BLaER1 (cell line): Measurements from ENCODE around the gene CDC20.

Experiments used
- H3K27ac ChIP-seq: shearing (Covaris generic); formaldehyde crosslinking; 2 replicates; pipeline ENCODE4 v1.8.1; 2022
- H3K27me3 ChIP-seq: shearing (Covaris generic); formaldehyde crosslinking; 2 replicates; pipeline ENCODE4 v1.8.1; 2022
- H3K36me3 ChIP-seq: shearing (Covaris generic); formaldehyde crosslinking; 2 replicates; pipeline ENCODE4 v1.8.1; 2022
- H3K4me1 ChIP-seq: shearing (Covaris generic); formaldehyde crosslinking; 2 replicates; pipeline ENCODE4 v1.8.1; 2022
- H3K4me2 ChIP-seq: shearing (Covaris generic); formaldehyde crosslinking; 2 replicates; pipeline ENCODE4 v1.8.1; 2022
- H3K4me3 ChIP-seq: shearing (Covaris generic); formaldehyde crosslinking; 2 replicates; pipeline ENCODE4 v1.8.1; 2022
- H3K9ac ChIP-seq: shearing (Covaris generic); formaldehyde crosslinking; 2 replicates; pipeline ENCODE4 v1.8.1; 2022
- H3K9me3 ChIP-seq: shearing (Covaris generic); formaldehyde crosslinking; 2 replicates; pipeline ENCODE4 v1.8.1; 2022
- H4K20me1 ChIP-seq: shearing (Covaris generic); formaldehyde crosslinking; 2 replicates; pipeline ENCODE4 v1.8.1; 2022
- Cebpa-rat ChIP-seq: shearing (Covaris generic); IDR thresholded peaks from 2 replicates; pipeline ENCODE4 v1.8.1; 2022

CDC20 gene

DNA sequence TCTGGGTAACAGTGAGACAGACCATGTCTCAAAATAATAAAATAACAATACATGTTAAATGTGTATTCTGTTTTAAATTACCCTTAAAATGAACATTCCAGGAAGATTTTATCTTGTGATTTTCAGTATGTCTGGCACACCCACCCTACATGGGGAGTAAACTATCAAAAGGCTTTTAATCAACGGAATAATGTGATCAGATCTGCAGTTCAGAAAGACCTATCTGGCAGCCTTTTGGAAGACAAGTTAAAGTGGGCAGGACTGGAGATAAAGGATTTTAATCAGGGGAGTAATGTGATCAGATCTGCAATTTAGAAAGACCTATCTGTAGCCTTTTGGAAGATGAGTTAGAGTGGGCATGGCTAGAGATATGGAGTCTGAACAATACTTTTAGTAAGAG is 20.7 kb downstream of the CDC20 start:
- Histone ChIP-seq H3K27ac (no peak overlapping the region), H3K27me3 (no peaks in the 10 kb centered on the region), H3K9ac (no peak overlapping the region), H3K4me2 (no peak overlapping the region), H3K36me3 (peaks cover 49% of the 10 kb centered on the region), H3K9me3 (no peaks in the 10 kb centered on the region), H4K20me1 (no peaks in the 10 kb centered on the region), H3K4me1 (no peaks in the 10 kb centered on the region; the same call in 1 of the 2 replicates), H3K4me3 (no peak overlapping the region)
- TF ChIP-seq Cebpa-rat, result no peak

DNA sequence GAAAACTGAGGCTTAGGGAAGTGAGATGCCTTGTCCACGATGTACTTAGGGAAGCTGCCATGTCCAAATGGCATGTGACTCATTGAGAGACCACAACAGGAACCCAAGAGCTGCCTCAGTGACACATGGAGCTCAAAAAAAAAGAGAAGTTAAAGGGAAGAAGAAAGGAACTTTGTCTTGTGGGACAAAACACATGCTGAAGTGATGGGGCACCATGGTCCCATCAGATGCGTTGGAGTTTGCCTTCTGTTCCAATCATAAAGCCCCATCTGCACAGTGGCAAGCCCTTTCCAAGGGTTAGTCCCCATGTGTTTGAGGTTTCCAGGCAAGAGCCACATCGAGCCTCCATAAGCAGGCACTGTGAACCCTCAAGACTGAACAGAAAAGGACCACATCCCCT is 22.8 kb downstream of the CDC20 start:
- peaks cover 70% of the 10 kb centered on the region for H3K36me3 ChIP-seq
- TF ChIP-seq Cebpa-rat, result no peak
- no peak overlapping the region for H3K9ac ChIP-seq
- H3K27me3 ChIP-seq, result no peaks in the 10 kb centered on the region
- no peaks in the 10 kb centered on the region; the same call in 1 of the 2 replicates for H3K4me1 ChIP-seq
- H3K27ac ChIP-seq, result no peak overlapping the region
- H3K4me2 ChIP-seq, result no peak overlapping the region
- no peak overlapping the region for H3K4me3 ChIP-seq
- H4K20me1 ChIP-seq, result no peaks in the 10 kb centered on the region
- no peaks in the 10 kb centered on the region for H3K9me3 ChIP-seq

DNA sequence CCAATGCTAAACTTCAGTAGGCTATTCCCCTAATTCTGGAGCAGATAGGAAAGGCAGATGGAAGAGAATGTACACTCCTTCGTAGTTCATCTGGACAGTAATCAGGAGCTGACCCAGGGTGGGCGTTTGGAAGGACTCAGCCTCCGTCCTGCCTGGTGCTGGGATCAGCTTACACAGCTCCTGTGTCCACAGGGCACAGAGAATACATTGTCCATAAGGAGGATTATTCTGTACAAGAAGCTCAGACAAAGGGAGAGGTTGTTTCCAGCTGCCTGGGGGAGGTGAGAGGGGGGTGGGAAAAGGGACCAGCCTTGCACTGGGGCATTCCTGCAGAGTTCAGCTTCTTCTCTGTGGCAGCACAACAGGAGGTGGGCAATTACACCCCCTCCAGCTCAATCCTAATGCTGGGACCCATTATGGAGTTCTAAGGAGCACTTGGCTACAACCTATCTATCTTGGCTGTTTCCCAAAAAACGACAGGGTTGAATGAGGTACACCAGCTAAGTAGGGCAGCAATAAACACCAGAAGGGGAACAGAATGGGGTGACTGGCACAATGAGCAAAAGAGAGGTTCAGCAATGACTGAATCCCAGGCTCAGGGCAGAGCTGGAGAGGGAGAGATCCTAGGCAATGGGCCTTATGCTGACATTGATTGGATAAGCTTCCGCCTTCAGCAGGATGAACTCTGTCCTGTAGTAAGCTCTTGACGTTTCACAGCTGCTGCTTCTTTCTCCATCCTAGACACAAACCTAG is 23.4 kb downstream of the CDC20 start:
- Histone ChIP-seq H3K4me3 (no peak overlapping the region), H3K9ac (no peak overlapping the region), H3K4me1 (no peaks in the 10 kb centered on the region; the same call in 1 of the 2 replicates), H3K9me3 (no peaks in the 10 kb centered on the region), H3K27me3 (no peaks in the 10 kb centered on the region), H3K4me2 (no peak overlapping the region), H3K27ac (no peak overlapping the region), H4K20me1 (no peaks in the 10 kb centered on the region), H3K36me3 (peaks cover 76% of the 10 kb centered on the region)
- no peak for TF ChIP-seq Cebpa-rat

DNA sequence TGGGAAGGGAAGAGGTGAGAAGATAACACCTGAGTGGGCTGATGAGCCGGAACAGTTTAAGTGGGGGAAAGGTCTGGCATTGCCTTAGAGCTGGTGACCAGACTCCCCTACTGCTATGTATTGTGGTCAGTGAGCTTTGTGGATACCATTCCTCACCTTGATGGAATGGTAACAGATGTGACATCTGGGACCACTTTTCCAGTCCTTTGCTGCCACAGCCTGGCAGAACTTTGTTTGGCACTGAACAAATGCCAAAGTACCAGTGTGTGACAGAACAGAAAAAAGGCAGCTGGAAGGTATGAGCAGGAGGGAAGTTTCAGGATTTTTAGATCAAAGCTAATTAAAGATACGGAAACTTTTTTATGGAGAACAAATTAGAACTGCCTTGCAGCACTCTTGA is 24.7 kb downstream of the CDC20 start:
- Histone ChIP-seq H3K4me2 (no peak overlapping the region), H3K27me3 (no peaks in the 10 kb centered on the region), H3K36me3 (peaks cover 74% of the 10 kb centered on the region), H3K4me3 (no peak overlapping the region), H3K4me1 (peaks cover 8% of the 10 kb centered on the region), H4K20me1 (peaks cover 5% of the 10 kb centered on the region; the same call in 1 of the 2 replicates), H3K9me3 (no peaks in the 10 kb centered on the region), H3K27ac (no peak overlapping the region), H3K9ac (no peak overlapping the region)
- no peak for TF ChIP-seq Cebpa-rat

DNA sequence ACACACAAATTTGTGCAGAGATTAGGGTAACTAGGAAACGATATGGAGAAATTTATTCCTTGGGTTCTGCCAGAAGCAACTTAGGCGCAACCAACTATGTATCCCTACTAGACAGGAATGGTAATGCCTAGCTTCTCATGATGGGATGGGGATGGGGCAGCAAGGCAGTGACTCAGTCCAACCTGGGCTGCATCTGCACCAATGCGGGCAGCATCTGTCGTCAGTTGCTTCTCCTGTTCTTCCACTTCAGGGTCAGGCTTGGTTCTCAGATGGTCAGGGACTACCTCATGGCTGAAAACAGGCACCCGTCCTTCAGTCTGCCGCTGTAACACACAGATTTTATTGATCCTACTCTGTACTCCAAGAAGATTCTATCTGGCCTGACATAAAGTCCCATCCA is 27.9 kb downstream of the CDC20 start:
- Histone ChIP-seq H3K27ac (no peak overlapping the region), H3K4me1 (peaks cover 25% of the 10 kb centered on the region), H3K4me3 (no peak overlapping the region), H3K4me2 (no peak overlapping the region), H3K9me3 (no peaks in the 10 kb centered on the region), H3K36me3 (peaks cover 62% of the 10 kb centered on the region), H3K27me3 (no peaks in the 10 kb centered on the region), H4K20me1 (peaks cover 8% of the 10 kb centered on the region; the same call in 1 of the 2 replicates), H3K9ac (no peak overlapping the region)
- TF ChIP-seq Cebpa-rat, result no peak

DNA sequence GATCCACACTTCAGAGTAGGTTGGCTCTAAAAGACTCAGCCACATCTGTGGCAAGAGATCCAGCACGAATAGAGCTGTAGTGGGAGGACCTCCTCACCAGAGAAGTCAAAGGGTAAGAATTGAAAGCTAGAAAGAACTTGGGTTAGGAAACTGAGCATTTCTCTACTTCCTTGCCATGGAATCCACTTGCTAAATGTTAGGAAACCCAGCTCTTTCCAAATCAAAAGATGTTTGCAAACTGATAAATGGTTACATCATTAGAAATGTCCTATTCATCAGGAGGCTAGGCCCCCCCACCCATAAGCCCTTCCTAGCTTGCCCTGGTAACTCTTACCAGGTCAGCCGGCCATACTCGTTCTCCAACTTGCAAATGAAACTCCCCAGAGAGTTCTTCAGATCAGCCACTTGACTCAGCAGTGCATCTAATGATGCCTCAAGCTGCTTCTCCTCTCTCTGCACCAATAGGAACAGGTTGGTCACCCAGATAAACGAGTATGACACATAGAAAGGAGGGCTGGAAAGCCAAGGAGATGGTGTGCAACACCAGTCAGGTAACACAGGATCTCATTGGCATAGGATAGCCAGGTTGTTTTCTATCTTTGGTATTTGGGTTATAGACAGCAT is 29.3 kb downstream of the CDC20 start:
- Histone ChIP-seq H3K9me3 (no peaks in the 10 kb centered on the region), H3K9ac (peak overlapping the region; percentile 84; the same call in 1 of the 2 replicates), H3K27ac (no peak overlapping the region), H3K4me1 (peaks cover 25% of the 10 kb centered on the region), H3K4me2 (peak overlapping the region; percentile 90), H4K20me1 (peaks cover 8% of the 10 kb centered on the region; the same call in 1 of the 2 replicates), H3K36me3 (peaks cover 48% of the 10 kb centered on the region), H3K4me3 (peak overlapping the region; percentile 83; the same call in 1 of the 2 replicates), H3K27me3 (no peaks in the 10 kb centered on the region)
- TF ChIP-seq Cebpa-rat, result no peak

DNA sequence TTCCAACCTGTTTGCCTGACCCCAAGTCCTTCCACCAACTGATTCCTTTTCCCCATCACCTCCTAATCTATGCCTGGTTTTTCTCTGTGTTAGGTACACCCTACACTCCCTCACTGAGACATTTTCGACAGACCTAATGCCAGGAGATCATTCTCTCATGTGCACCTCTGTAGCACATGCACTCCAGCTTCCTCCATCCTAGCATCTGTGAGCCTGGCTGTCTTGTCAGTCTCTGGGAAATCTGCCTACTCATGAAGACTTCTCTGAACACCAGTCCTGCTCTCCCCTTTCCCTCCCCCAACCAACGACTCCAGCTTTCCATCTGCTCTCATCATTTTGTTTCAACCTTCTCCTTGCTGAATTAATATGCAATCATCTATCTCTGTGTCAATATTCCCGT is 29.8 kb downstream of the CDC20 start:
- Histone ChIP-seq H4K20me1 (peaks cover 8% of the 10 kb centered on the region; the same call in 1 of the 2 replicates), H3K36me3 (peaks cover 43% of the 10 kb centered on the region), H3K9ac (peak overlapping the region; percentile 84), H3K4me2 (peak overlapping the region; percentile 90), H3K27ac (no peak overlapping the region), H3K4me1 (peaks cover 25% of the 10 kb centered on the region), H3K27me3 (no peaks in the 10 kb centered on the region), H3K4me3 (peak overlapping the region; percentile 83), H3K9me3 (no peaks in the 10 kb centered on the region)
- no peak for TF ChIP-seq Cebpa-rat

DNA sequence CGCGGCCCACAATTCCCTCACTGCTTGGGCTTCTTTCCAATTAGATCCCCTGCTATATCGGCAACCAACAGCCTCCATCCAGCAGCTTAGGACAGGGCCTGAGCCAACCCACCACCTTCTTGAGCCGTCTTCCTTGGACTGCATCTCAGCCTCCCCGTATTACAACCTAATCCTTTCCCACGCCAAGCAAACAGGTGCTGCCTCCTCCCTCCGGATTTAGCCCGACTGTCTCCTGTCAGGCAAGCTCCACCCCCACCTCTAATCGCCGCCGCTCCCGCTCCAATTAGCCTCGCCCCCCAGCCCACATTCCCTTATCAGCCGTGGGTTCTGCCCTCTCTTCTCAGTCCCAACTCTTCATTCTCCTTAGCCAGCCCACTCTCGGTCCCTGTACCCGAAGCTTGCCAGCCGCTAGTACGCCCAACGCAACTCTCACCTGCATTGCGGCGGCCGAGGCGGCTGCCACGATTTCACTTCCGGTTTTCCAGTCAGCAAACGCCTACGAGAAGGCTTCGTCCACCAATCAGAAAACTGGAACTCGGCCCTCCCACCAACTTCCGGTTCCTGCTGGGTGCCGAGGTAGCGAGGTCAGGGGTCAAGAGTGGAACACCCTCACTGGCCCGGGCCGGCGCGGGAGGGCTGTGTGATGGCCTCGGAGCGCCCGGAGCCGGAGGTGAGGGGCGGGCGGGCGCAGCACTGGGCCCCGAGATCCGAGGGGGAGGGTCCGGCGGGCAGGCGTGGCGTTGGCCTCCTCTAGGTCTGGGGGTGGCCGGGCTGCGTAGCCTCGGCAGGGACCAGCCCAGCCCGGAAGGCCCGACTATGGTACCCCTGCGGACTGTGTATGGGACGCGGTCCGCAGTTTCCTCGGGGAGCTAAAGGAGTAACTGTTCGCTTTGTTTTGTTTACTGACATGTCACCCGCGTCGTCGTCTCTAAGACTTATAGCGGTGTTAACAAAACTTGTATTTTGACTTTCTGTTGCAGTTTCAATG is 30.8 kb downstream of the CDC20 start, which contains the start of the genes MED8 and SZT2:
TSS of gene MED8 (minus strand) at position 475 of the 988 bp plus-strand sequence. CDS start at position 439, 36 bp downstream.
TSS of gene SZT2 (plus strand) at position 574 of the 988 bp plus-strand sequence. CDS start at position 644, 70 bp downstream.
- Histone ChIP-seq H3K36me3 (peaks cover 39% of the 10 kb centered on the region), H3K9ac (peak within 1 kb of the TSS; percentile 84), H3K27me3 (no peaks in the 10 kb centered on the region), H3K9me3 (no peaks in the 10 kb centered on the region), H4K20me1 (peaks cover 8% of the 10 kb centered on the region; the same call in 1 of the 2 replicates), H3K4me2 (peak within 1 kb of the TSS; percentile 90), H3K4me3 (peak within 1 kb of the TSS; percentile 83), H3K4me1 (peaks cover 25% of the 10 kb centered on the region), H3K27ac (peak within 1 kb of the TSS; percentile 84)
- no peak for TF ChIP-seq Cebpa-rat

DNA sequence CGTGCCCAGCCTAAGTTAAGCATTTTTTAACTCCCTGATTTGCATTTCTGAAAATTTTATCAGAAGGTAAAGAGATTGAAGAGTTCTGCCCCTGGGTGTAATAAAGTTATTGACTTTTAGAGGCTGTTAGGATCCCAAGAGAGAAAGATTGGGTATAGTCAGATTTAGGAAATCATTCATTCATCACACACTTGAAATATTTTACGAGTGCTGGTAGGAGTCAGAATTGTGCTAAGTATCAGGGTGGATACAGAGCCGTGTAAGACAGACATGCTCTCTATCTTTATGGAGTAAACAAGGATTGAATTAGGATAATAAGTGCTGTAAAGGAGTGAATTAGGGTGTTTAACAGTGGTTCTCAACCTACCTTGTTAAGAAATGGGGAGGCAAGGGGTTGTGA is 33.9 kb downstream of the CDC20 start:
- Histone ChIP-seq H3K9ac (no peak overlapping the region), H3K36me3 (peaks cover 32% of the 10 kb centered on the region), H3K4me2 (no peak overlapping the region), H3K27me3 (no peaks in the 10 kb centered on the region; the same call in 1 of the 2 replicates), H4K20me1 (peaks cover 22% of the 10 kb centered on the region; the same call in 1 of the 2 replicates), H3K4me3 (no peak overlapping the region), H3K9me3 (no peaks in the 10 kb centered on the region), H3K27ac (no peak overlapping the region), H3K4me1 (peaks cover 24% of the 10 kb centered on the region)
- TF ChIP-seq Cebpa-rat, result no peak
